Measurements from ENCODE around the gene HEBP2. TPM values are rescaled to one million over a fixed set of nuclear protein-coding genes. Genes with fewer than 3 reads are reported as not detected.

HEBP2 gene
- total and polyA plus RNA-seq, 2 of the 4 experiments (the other 2 are of a cell fraction), result 3.9 to 6.1 TPM

DNA sequence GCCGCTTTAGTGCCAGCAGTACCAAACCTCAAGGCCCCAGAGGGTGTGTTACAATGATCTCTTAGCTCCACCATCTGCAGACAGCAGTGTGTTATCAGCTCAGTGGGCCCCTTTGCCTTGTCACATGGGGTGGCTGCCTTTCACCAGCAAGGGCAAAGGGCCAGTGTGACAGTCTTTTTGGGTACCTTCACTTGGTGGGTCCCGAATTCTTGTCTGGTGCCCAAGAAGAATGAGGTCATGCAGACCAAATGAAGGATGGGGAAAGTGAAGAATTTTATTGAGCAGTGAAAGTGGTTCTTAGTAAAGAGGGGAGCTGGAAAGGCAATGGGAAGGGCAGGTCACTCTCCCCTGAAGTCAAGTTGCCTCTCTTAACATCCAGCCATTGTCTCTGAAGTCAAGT is 29.2 kb upstream of the HEBP2 start:
- Histone ChIP-seq H3K56ac (ENCODE audit: extremely low read depth, insufficient read depth, low read length) (no peak overlapping the region), H4K20me1 (ENCODE audit: insufficient read depth, low read length) (no peaks in the 10 kb centered on the region), H3K4me2 (ENCODE audit: low read depth, low read length) (no peak overlapping the region), H2AK5ac (ENCODE audit: low read depth, low read length) (no peak overlapping the region), H3K9ac (ENCODE audit: low read depth, low read length) (no peak overlapping the region), H3K9me3 (ENCODE audit: control insufficient read depth, insufficient read depth, low read length) (no peaks in the 10 kb centered on the region), H4K8ac (ENCODE audit: low read depth in 2 of 2, low read length in 2 of 2) (no peak overlapping the region), H3K14ac (replicated peaks; ENCODE audit: low read depth, low read length) (no peak overlapping the region), H4K91ac (ENCODE audit: insufficient read depth, low read depth, low read length) (no peak overlapping the region), H2BK120ac (ENCODE audit: low read depth, low read length) (no peak overlapping the region), H3K27ac (ENCODE audit: insufficient read depth, low read length) (no peak overlapping the region), H2BK20ac (ENCODE audit: low read depth, low read length) (no peak overlapping the region), H3K4me3 (ENCODE audit: insufficient read depth, low read depth, low read length) (no peak overlapping the region), H3K18ac (ENCODE audit: low read depth, low read length) (no peak overlapping the region), H3K4me1 (ENCODE audit: control insufficient read depth, insufficient read depth, low read length) (no peaks in the 10 kb centered on the region), H3K36me3 (ENCODE audit: control insufficient read depth, insufficient read depth, low read length) (no peaks in the 10 kb centered on the region), H2AK9ac (replicated peaks; ENCODE audit: low read depth, low read length, poor library complexity) (no peak overlapping the region), H2AFZ (replicated peaks; ENCODE audit: low read length, poor library complexity) (no peak overlapping the region), H3K9me1 (ENCODE audit: insufficient read depth, low read length) (no peaks in the 10 kb centered on the region), H2BK5ac (ENCODE audit: low read depth, low read length, poor library complexity, severe bottlenecking) (no peak overlapping the region), H3K79me1 (ENCODE audit: low read depth in 1 of 2, low read length in 2 of 2) (no peaks in the 10 kb centered on the region), H4K5ac (ENCODE audit: low read depth, low read length) (no peak overlapping the region), H2BK15ac (ENCODE audit: low read depth, low read length) (no peak overlapping the region), H3K23ac (ENCODE audit: low read depth, low read length) (no peak overlapping the region), H3K4ac (ENCODE audit: low read depth, low read length) (no peak overlapping the region), H3K27me3 (ENCODE audit: control insufficient read depth, insufficient read depth, low read length) (peaks cover 9% of the 10 kb centered on the region)
- intact Hi-C loops (cut with micrococcal nuclease), result no loop called here
- TF ChIP-seq CTCF (conservative IDR thresholded peaks at IDR 0.05; ENCODE audit: low read depth, low read length), result no peak
- no peak for TF ChIP-seq SMC3 (IDR thresholded peaks at IDR 0.05; ENCODE audit: low read depth, low read length)
- TF ChIP-seq CHD1 (IDR thresholded peaks at IDR 0.05; ENCODE audit: low read depth, low read length), result no peak
- no peak for TF ChIP-seq RFX5 (IDR thresholded peaks at IDR 0.05; ENCODE audit: low read depth, low read length)
- TF ChIP-seq BHLHE40 (IDR thresholded peaks at IDR 0.05; ENCODE audit: low read depth, low read length), result no peak
- TF ChIP-seq POLR2A (IDR thresholded peaks at IDR 0.05; ENCODE audit: low read depth, low read length), result no peak
- no peak for TF ChIP-seq RAD21 (IDR thresholded peaks at IDR 0.05; ENCODE audit: low read length)
- no peak for TF ChIP-seq MAFK (IDR thresholded peaks at IDR 0.05; ENCODE audit: low read depth, low read length)
- TF ChIP-seq CEBPB (IDR thresholded peaks at IDR 0.05; ENCODE audit: low read depth, low read length), result no peak
- no peak for TF ChIP-seq MXI1 (IDR thresholded peaks at IDR 0.05; ENCODE audit: borderline replicate concordance, low read depth, low read length)
- TF ChIP-seq MAZ (IDR thresholded peaks at IDR 0.05; ENCODE audit: borderline replicate concordance, low read depth, low read length), result no peak
- TF ChIP-seq FOS (IDR thresholded peaks at IDR 0.05; ENCODE audit: low read depth, low read length), result no peak
- TF ChIP-seq, protein P1, sequence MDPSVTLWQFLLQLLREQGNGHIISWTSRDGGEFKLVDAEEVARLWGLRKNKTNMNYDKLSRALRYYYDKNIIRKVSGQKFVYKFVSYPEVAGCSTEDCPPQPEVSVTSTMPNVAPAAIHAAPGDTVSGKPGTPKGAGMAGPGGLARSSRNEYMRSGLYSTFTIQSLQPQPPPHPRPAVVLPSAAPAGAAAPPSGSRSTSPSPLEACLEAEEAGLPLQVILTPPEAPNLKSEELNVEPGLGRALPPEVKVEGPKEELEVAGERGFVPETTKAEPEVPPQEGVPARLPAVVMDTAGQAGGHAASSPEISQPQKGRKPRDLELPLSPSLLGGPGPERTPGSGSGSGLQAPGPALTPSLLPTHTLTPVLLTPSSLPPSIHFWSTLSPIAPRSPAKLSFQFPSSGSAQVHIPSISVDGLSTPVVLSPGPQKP (IDR thresholded peaks at IDR 0.05; ENCODE audit: borderline replicate concordance, low read depth, low read length), result no peak
- TF ChIP-seq USF2 (IDR thresholded peaks at IDR 0.05; ENCODE audit: low read depth, low read length), result no peak
- no peak for TF ChIP-seq NFE2L2 (IDR thresholded peaks at IDR 0.05; ENCODE audit: low read depth, low read length)
- no peak for TF ChIP-seq RCOR1 (IDR thresholded peaks at IDR 0.05; ENCODE audit: insufficient replicate concordance, low read length)
- POLR2A ChIA-PET (ENCODE audit: unreplicated experiment), result no interaction called here
- no peak for ATAC-seq (ENCODE audit: low read depth)
- dilution Hi-C loops (cut with HindIII; ENCODE audit: low sequenced_read_pairs, unreplicated experiment), result no loop called here
- CTCF ChIA-PET, result no interaction called here
- WGBS, 2 experiments (ENCODE audit: extremely low coverage in 2 of 2, insufficient read length in 1 of 2), result 44% methylated on average over 1 of the region's 2 CpGs; no CpG with 5 or more reads in 1 of the 2 experiments
- in situ Hi-C loops (cut with MboI; ENCODE audit: low sequenced_read_pairs), result no loop called here
- no peak for DNase-seq
- no TSS peak for BruUV-seq (replicated peaks)
